Trophoblast cell (in vitro differentiated cells and primary cell): ENCODE measurements around the gene GGA1.

ENCODE experiments used
- DNase-seq, 2 donors: peaks; one replicate each; pipeline ENCODE4 v3.0.0-alpha.2; 2016
- H2AFZ ChIP-seq: 2 replicates; pipeline ENCODE4 v1.6.1; 2013; ENCODE audit warnings: low read length, moderate library complexity, mild to moderate bottlenecking; ENCODE audit not compliant: insufficient read depth, poor library complexity
- H2AK5ac ChIP-seq: 2 replicates; pipeline ENCODE4 v1.6.1; 2013; ENCODE audit warnings: mild to moderate bottlenecking, low read length
- H2BK120ac ChIP-seq: 2 replicates; pipeline ENCODE4 v1.6.1; 2013; ENCODE audit warnings: low read length, mild to moderate bottlenecking, moderate library complexity; ENCODE audit not compliant: insufficient read depth, poor library complexity
- H2BK12ac ChIP-seq: 2 replicates; pipeline ENCODE4 v1.6.1; 2013; ENCODE audit warnings: mild to moderate bottlenecking, low read length, moderate library complexity
- H2BK5ac ChIP-seq: 2 replicates; pipeline ENCODE4 v1.6.1; 2013; ENCODE audit warnings: low read length, low read depth, moderate library complexity, mild to moderate bottlenecking; ENCODE audit not compliant: poor library complexity
- H3K14ac ChIP-seq: 2 replicates; pipeline ENCODE4 v1.6.1; 2013; ENCODE audit warnings: mild to moderate bottlenecking, low read length
- H3K18ac ChIP-seq: 2 replicates; pipeline ENCODE4 v1.6.1; 2013; ENCODE audit warnings: mild to moderate bottlenecking, low read length
- H3K23ac ChIP-seq: 2 replicates; pipeline ENCODE4 v1.6.1; 2013; ENCODE audit warnings: low read length
- H3K27ac ChIP-seq: 2 replicates; pipeline ENCODE4 v1.5.1; 2013; ENCODE audit warnings: low read depth, mild to moderate bottlenecking, inconsistent platforms, low read length, moderate library complexity
- H3K27me3 ChIP-seq: 2 replicates; pipeline ENCODE4 v1.6.1; 2013; ENCODE audit warnings: inconsistent platforms, mild to moderate bottlenecking, low read length, moderate library complexity; ENCODE audit not compliant: insufficient read depth
- H3K36me3 ChIP-seq, 2 experiments: 1 replicate in 1 of 2; 2 replicates in 1 of 2; pipeline ENCODE4 v1.6.1; 2013; ENCODE audit warnings: low read length in 2 of 2, mild to moderate bottlenecking in 2 of 2, moderate library complexity in 1 of 2; ENCODE audit not compliant: insufficient read depth in 2 of 2, control insufficient read depth in 1 of 2
- H3K4ac ChIP-seq: 2 replicates; pipeline ENCODE4 v1.6.1; 2013; ENCODE audit warnings: low read depth, mild to moderate bottlenecking, low read length, moderate library complexity
- H3K4me1 ChIP-seq, 2 experiments: 1 replicate in 1 of 2; 2 replicates in 1 of 2; pipeline ENCODE4 v1.6.1; 2013; ENCODE audit warnings: low read length in 2 of 2, mild to moderate bottlenecking in 2 of 2, moderate library complexity in 1 of 2; ENCODE audit not compliant: insufficient read depth in 2 of 2, control insufficient read depth in 1 of 2
- H3K4me2 ChIP-seq: 2 replicates; pipeline ENCODE4 v1.6.1; 2013; ENCODE audit warnings: inconsistent platforms, mild to moderate bottlenecking, low read length, moderate library complexity
- H3K4me3 ChIP-seq: 2 replicates; pipeline ENCODE4 v1.5.1; 2013; ENCODE audit warnings: mild to moderate bottlenecking, low read depth, low read length, inconsistent platforms
- H3K79me1 ChIP-seq: one replicate; pipeline ENCODE4 v1.6.1; 2013; ENCODE audit warnings: low read length
- H3K79me2 ChIP-seq: 2 replicates; pipeline ENCODE4 v1.6.1; 2013; ENCODE audit warnings: low read length, mild to moderate bottlenecking; ENCODE audit not compliant: control insufficient read depth, insufficient read depth, poor library complexity
- H3K9ac ChIP-seq: 2 replicates; pipeline ENCODE4 v1.6.1; 2013; ENCODE audit warnings: mild to moderate bottlenecking, low read length
- H3K9me3 ChIP-seq: 2 replicates; pipeline ENCODE4 v1.6.1; 2013; ENCODE audit warnings: low read depth, mild to moderate bottlenecking, control low read depth, inconsistent platforms, low read length; ENCODE audit not compliant: insufficient read depth
- H4K12ac ChIP-seq: 2 replicates; pipeline ENCODE4 v1.6.1; 2013; ENCODE audit warnings: low read depth, mild to moderate bottlenecking, low read length, moderate library complexity
- H4K8ac ChIP-seq: 2 replicates; pipeline ENCODE4 v1.6.1; 2013; ENCODE audit warnings: low read depth, mild to moderate bottlenecking, low read length, moderate library complexity
- H4K91ac ChIP-seq: one replicate; pipeline ENCODE4 v1.6.1; 2013; ENCODE audit warnings: low read depth, mild to moderate bottlenecking, low read length, moderate library complexity
- WGBS: extraction: QIAGEN DNeasy Blood & Tissue Kit; methylation state at CpG from one replicate; pipeline ENCODE4 v1.1.7; 2013; ENCODE audit warnings: missing lambda C conversion rate; ENCODE audit not compliant: insufficient read length, insufficient coverage; ENCODE audit errors: extremely low coverage; 5-methylcytosine and 5-hydroxymethylcytosine counted together

Gene GGA1

DNA sequence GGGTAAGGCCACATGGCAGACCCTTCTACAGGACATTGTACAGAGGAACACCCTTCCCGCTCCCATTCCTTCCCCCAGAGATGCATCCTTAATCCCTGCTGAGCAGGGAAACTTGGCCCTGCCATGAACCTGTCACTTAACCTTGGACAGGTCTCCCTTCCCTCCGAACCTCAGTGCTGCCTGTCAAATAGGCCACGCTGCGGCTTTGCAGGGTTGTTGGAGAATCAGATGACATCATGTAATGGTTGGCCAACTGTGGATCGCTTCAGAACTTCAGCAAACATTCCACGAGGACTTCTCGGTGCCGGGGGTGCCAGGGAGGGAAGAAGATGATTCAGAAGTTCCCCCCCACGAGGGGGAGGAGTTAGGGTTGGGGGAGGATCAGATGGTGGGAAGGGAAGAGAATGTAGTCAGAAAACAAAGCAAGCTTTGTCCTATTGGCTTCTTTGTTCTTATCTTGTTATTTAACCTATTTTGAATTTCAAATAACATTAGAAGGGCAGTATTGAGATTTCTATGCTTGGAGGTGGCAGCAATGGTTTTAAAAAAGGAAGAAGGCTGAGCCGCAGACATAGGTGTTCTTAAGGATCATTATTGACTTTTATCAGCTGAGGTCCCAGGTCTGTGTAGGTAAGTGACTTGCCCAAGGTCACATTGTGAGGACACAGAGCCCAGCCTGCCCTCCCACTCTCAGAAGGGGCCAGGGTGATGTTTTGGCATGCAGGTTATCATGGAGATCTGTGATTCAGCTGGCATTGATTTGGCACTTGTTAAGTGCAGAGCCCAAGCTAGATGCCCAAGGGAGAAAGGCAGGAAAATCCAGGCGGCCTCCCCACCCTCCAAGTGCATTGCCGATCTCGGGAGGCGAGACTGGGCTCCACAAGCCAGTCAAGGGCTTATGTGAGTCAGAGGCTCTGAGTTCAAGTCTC is 45.2 kb upstream of the GGA1 start:
- Histone ChIP-seq H3K4me3 (no peak overlapping the region), H4K8ac (no peak overlapping the region), H2BK5ac (peak overlapping the region; percentile 26), H3K23ac (no peak overlapping the region), H3K9ac (no peak overlapping the region), H3K27me3 (no peaks in the 10 kb centered on the region), H2AFZ (no peak overlapping the region), H4K91ac (no peak overlapping the region), H3K18ac (peak overlapping the region; percentile 58), H3K79me2 (peaks cover 41% of the 10 kb centered on the region), H3K4me1 (peaks cover 49 to 54% of the 10 kb centered on the region in 2 experiments), H4K12ac (no peak overlapping the region), H3K9me3 (peaks cover 3% of the 10 kb centered on the region), H2BK120ac (no peak overlapping the region), H2BK12ac (peak overlapping the region; percentile 17), H3K27ac (peak overlapping the region; percentile 66), H3K14ac (no peak overlapping the region), H3K4me2 (peak overlapping the region; percentile 67), H2AK5ac (peak overlapping the region; percentile 39), H3K36me3 (peaks cover 50 to 52% of the 10 kb centered on the region in 2 experiments), H3K4ac (peak overlapping the region; percentile 99), H3K79me1 (peaks cover 39% of the 10 kb centered on the region)
- WGBS = no CpG with 5 or more reads among the region's 14 CpGs
- DNase-seq = peak; percentile 83 to 86

DNA sequence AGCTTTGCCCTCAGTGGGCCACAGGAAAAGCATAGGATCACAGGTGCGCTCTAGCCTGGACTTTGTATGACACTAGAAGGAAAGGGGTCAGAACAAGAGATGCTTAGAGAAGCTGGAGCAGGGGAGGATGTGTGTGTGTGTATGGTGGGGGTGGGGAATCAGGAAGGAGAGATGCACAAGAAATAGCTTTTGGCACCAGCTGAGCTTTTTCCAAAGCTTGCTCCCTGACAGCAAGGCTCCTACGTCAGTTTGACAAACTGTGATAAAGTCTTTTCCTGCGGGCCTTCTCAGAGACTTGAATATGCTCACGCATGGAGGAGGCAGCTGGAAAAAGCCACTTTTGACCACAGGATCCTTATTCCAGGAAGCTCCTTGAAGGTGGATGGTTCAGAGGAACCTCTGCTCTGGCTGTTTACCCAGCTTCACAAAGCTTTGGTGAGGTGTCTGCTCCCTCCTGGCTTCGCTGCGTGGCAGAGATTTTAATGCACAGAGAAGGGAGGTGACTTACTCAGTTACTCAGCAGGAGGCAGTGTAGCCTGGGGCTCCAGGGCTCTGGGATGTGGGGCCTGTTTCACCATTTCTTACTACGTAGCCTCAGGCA is 44.4 kb upstream of the GGA1 start:
- Histone ChIP-seq H2BK5ac (peak overlapping the region; percentile 26), H3K9me3 (peaks cover 2% of the 10 kb centered on the region), H4K8ac (no peak overlapping the region), H3K36me3 (peaks cover 56 to 58% of the 10 kb centered on the region in 2 experiments), H3K79me2 (peaks cover 44% of the 10 kb centered on the region), H3K27me3 (no peaks in the 10 kb centered on the region), H2AK5ac (peak overlapping the region; percentile 28), H2BK120ac (no peak overlapping the region), H4K12ac (no peak overlapping the region), H3K14ac (no peak overlapping the region), H3K9ac (no peak overlapping the region), H4K91ac (no peak overlapping the region), H3K23ac (no peak overlapping the region), H3K4me3 (no peak overlapping the region), H3K4me2 (no peak overlapping the region), H3K79me1 (peaks cover 41% of the 10 kb centered on the region), H3K4ac (peak overlapping the region; percentile 68), H2AFZ (no peak overlapping the region), H3K18ac (peak overlapping the region; percentile 58), H2BK12ac (peak overlapping the region; percentile 17), H3K27ac (peak overlapping the region; percentile 66), H3K4me1 (peaks cover 56 to 62% of the 10 kb centered on the region in 2 experiments)
- DNase-seq = peak; percentile 86 to 93
- WGBS = no CpG with 5 or more reads among the region's 7 CpGs

DNA sequence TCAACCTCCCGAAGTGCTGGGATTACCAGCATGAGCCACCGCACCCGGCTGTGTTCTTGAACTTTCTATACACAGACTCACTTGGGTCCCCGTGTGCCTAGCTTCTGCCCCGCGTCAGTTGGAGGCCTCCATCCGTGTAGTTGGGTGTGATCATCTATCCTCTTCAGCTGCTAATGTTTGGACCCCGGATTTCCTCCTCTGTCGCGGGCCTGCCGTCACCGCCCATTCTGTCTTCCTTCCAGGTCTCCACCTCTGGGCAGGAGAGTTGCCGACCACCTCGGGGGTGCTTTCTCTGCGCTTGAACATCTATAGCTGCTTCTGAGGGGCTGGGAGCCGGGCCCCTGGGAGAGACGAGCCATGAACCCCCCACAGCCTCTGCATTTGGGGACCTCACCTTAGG is 42.8 kb upstream of the GGA1 start:
- no peak overlapping the region for H4K12ac ChIP-seq
- peaks cover 56 to 58% of the 10 kb centered on the region in 2 experiments for H3K36me3 ChIP-seq
- no peak overlapping the region for H2AK5ac ChIP-seq
- H3K79me2 ChIP-seq = peaks cover 38% of the 10 kb centered on the region
- no peak overlapping the region for H2BK120ac ChIP-seq
- H4K91ac ChIP-seq = no peak overlapping the region
- no peak overlapping the region for H3K4ac ChIP-seq
- no peak overlapping the region for H3K4me2 ChIP-seq
- H3K4me1 ChIP-seq = peaks cover 58 to 65% of the 10 kb centered on the region in 2 experiments
- H3K4me3 ChIP-seq = no peak overlapping the region
- no peak overlapping the region for H2BK12ac ChIP-seq
- no peak for DNase-seq
- H2AFZ ChIP-seq = no peak overlapping the region
- H3K18ac ChIP-seq = peak overlapping the region; percentile 67
- no peak overlapping the region for H2BK5ac ChIP-seq
- H3K79me1 ChIP-seq = peaks cover 31% of the 10 kb centered on the region
- no peak overlapping the region for H4K8ac ChIP-seq
- no CpG with 5 or more reads among the region's 17 CpGs for WGBS
- H3K27me3 ChIP-seq = no peaks in the 10 kb centered on the region
- peaks cover 2% of the 10 kb centered on the region for H3K9me3 ChIP-seq
- no peak overlapping the region for H3K27ac ChIP-seq
- H3K14ac ChIP-seq = no peak overlapping the region
- no peak overlapping the region for H3K23ac ChIP-seq
- H3K9ac ChIP-seq = no peak overlapping the region

DNA sequence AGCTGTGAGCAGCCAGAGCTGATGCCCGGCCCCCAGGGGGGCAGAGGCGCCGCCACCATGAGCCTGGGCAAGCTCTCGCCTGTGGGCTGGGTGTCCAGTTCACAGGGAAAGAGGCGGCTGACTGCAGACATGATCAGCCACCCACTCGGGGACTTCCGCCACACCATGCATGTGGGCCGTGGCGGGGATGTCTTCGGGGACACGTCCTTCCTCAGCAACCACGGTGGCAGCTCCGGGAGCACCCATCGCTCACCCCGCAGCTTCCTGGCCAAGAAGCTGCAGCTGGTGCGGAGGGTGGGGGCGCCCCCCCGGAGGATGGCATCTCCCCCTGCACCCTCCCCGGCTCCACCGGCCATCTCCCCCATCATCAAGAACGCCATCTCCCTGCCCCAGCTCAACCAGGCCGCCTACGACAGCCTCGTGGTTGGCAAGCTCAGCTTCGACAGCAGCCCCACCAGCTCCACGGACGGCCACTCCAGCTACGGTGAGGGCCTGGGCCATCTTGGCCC is 42.3 kb upstream of the GGA1 start:
- no peak overlapping the region for H3K4me2 ChIP-seq
- no peak overlapping the region for H3K14ac ChIP-seq
- no peak overlapping the region for H4K91ac ChIP-seq
- H3K27me3 ChIP-seq = no peaks in the 10 kb centered on the region
- H4K12ac ChIP-seq = no peak overlapping the region
- H3K79me2 ChIP-seq = peaks cover 32% of the 10 kb centered on the region
- no peak overlapping the region for H3K4me3 ChIP-seq
- H3K4ac ChIP-seq = peak overlapping the region; percentile 20
- H2BK120ac ChIP-seq = no peak overlapping the region
- H2AFZ ChIP-seq = no peak overlapping the region
- no peak overlapping the region for H4K8ac ChIP-seq
- no peak for DNase-seq
- H3K9ac ChIP-seq = no peak overlapping the region
- H3K4me1 ChIP-seq = peaks cover 58 to 65% of the 10 kb centered on the region in 2 experiments
- peaks cover 2% of the 10 kb centered on the region for H3K9me3 ChIP-seq
- H2BK5ac ChIP-seq = peak overlapping the region; percentile 14
- no peak overlapping the region for H3K27ac ChIP-seq
- peak overlapping the region; percentile 67 for H3K18ac ChIP-seq
- no peak overlapping the region for H3K23ac ChIP-seq
- no CpG with 5 or more reads among the region's 28 CpGs for WGBS
- peaks cover 25% of the 10 kb centered on the region for H3K79me1 ChIP-seq
- no peak overlapping the region for H2AK5ac ChIP-seq
- peaks cover 56 to 58% of the 10 kb centered on the region in 2 experiments for H3K36me3 ChIP-seq
- no peak overlapping the region for H2BK12ac ChIP-seq
